Smooth muscle cell (in vitro differentiated cells): Measurements from ENCODE around the gene C12orf57. TPM values are rescaled to one million over a fixed set of nuclear protein-coding genes. Genes with fewer than 3 reads are reported as not detected.
A peak's percentile ranks its signal among the peaks of the same experiment; 100 is the strongest.

Experiments used
- DNase-seq: peaks from one replicate; lab custom pipeline; 2025; ENCODE audit not compliant: unreplicated experiment; lab: John Stamatoyannopoulos, UW
- H2AFZ ChIP-seq: fragments of 200-600 bp; sonication (generic); 2 replicates; pipeline ENCODE4 v1.6.0; 2016; ENCODE audit warnings: antibody characterized with exemption, low read depth, mild to moderate bottlenecking
- H3F3A ChIP-seq: fragments of 200-600 bp; sonication (generic); 2 replicates; pipeline ENCODE4 v1.6.0; 2017; ENCODE audit warnings: antibody characterized with exemption, low read depth
- H3K27ac ChIP-seq: fragments of 200-600 bp; sonication (generic); 2 replicates; pipeline ENCODE4 v1.5.1; 2016; ENCODE audit warnings: low read depth, mild to moderate bottlenecking
- H3K27me3 ChIP-seq: fragments of 200-600 bp; sonication (generic); 2 replicates; pipeline ENCODE4 v1.6.1; 2016; ENCODE audit warnings: low read depth, mild to moderate bottlenecking
- H3K36me3 ChIP-seq: fragments of 200-600 bp; sonication (generic); 2 replicates; pipeline ENCODE4 v1.5.1; 2016; ENCODE audit warnings: low read depth
- H3K4me1 ChIP-seq: fragments of 200-600 bp; sonication (generic); 2 replicates; pipeline ENCODE4 v1.5.1; 2016; ENCODE audit warnings: low read depth
- H3K4me2 ChIP-seq: fragments of 200-600 bp; sonication (generic); 2 replicates; pipeline ENCODE4 v1.6.0; 2016; ENCODE audit warnings: mild to moderate bottlenecking
- H3K4me3 ChIP-seq: fragments of 200-600 bp; sonication (generic); 2 replicates; pipeline ENCODE4 v1.5.1; 2016; ENCODE audit warnings: mild to moderate bottlenecking
- H3K79me2 ChIP-seq: fragments of 200-600 bp; sonication (generic); 2 replicates; pipeline ENCODE4 v1.6.0; 2016; ENCODE audit warnings: low read depth, mild to moderate bottlenecking
- H3K9ac ChIP-seq: fragments of 200-600 bp; sonication (generic); 2 replicates; pipeline ENCODE4 v1.6.0; 2016; ENCODE audit warnings: low read depth
- H3K9me3 ChIP-seq: fragments of 200-600 bp; sonication (generic); replicated peaks from 2 replicates; pipeline ENCODE4 v1.5.1; 2016; ENCODE audit warnings: low read depth
- H4K20me1 ChIP-seq: fragments of 200-600 bp; sonication (generic); 2 replicates; pipeline ENCODE4 v1.6.0; 2016; ENCODE audit warnings: low read depth
- WGBS: methylation state at CpG from one replicate; pipeline ENCODE4 v1.1.7; 2016; ENCODE audit warnings: low lambda C conversion rate; 5-methylcytosine and 5-hydroxymethylcytosine counted together
- polyA plus RNA-seq: library from polyadenylated mRNA; unstranded; fragments of >200 nt; fragmentation: Nextera tagmentation; extraction: Ambion mirVana; gene quantifications from 2 replicates; pipeline ENCODE4 v1.2.1, GENCODE V29; 2016
- total RNA-seq: library from RNA; depleted of rRNA; stranded (reverse); fragments of >200 nt; gene quantifications from 2 replicates; pipeline ENCODE4 v1.2.3, GENCODE V29; 2014
- TF ChIP-seq, protein P1 (sequence below): fragments of 200-600 bp; sonication (generic); IDR thresholded peaks from 2 replicates; pipeline ENCODE4 v1.5.1; 2017; ENCODE audit warnings: borderline replicate concordance, mild to moderate bottlenecking, antibody characterized with exemption; ENCODE audit not compliant: insufficient read depth, poor library complexity, severe bottlenecking

The C12orf57 gene
- total and polyA plus RNA-seq, 2 experiments from 2014 or later: 397 to 494 TPM

DNA sequence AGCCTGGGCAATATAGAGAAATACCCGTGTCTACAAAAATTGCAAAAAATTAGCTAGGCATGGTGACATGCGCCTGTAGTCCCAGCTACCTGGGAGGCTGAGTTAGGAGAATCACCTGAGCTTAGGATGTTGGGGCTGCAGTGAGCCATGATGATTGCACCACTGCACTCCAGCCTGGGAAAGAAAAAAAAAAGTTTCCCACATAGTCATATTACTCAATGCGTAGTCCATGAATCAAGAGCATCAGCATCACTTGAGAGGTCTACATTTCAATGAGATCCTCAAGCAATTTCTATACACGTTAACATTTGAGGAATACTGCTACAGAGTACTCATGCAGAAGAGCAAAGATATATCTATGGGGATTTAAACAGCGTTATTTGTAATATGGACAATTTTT lies 44.4 kb upstream of the C12orf57 start:
- DNase-seq: no peak
- Histone ChIP-seq H3K27ac (no peak overlapping the region), H4K20me1 (no peaks in the 10 kb centered on the region), H3K4me3 (no peak overlapping the region), H3K36me3 (no peaks in the 10 kb centered on the region), H3K9me3 (no peaks in the 10 kb centered on the region), H3K4me1 (peaks cover 4% of the 10 kb centered on the region), H2AFZ (no peak overlapping the region), H3F3A (no peaks in the 10 kb centered on the region), H3K4me2 (no peak overlapping the region), H3K9ac (no peak overlapping the region), H3K27me3 (no peaks in the 10 kb centered on the region), H3K79me2 (no peaks in the 10 kb centered on the region)
- TF ChIP-seq, protein P1, sequence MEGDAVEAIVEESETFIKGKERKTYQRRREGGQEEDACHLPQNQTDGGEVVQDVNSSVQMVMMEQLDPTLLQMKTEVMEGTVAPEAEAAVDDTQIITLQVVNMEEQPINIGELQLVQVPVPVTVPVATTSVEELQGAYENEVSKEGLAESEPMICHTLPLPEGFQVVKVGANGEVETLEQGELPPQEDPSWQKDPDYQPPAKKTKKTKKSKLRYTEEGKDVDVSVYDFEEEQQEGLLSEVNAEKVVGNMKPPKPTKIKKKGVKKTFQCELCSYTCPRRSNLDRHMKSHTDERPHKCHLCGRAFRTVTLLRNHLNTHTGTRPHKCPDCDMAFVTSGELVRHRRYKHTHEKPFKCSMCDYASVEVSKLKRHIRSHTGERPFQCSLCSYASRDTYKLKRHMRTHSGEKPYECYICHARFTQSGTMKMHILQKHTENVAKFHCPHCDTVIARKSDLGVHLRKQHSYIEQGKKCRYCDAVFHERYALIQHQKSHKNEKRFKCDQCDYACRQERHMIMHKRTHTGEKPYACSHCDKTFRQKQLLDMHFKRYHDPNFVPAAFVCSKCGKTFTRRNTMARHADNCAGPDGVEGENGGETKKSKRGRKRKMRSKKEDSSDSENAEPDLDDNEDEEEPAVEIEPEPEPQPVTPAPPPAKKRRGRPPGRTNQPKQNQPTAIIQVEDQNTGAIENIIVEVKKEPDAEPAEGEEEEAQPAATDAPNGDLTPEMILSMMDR: no peak
- WGBS: 93% methylated on average over 5 of the region's 5 CpGs

DNA sequence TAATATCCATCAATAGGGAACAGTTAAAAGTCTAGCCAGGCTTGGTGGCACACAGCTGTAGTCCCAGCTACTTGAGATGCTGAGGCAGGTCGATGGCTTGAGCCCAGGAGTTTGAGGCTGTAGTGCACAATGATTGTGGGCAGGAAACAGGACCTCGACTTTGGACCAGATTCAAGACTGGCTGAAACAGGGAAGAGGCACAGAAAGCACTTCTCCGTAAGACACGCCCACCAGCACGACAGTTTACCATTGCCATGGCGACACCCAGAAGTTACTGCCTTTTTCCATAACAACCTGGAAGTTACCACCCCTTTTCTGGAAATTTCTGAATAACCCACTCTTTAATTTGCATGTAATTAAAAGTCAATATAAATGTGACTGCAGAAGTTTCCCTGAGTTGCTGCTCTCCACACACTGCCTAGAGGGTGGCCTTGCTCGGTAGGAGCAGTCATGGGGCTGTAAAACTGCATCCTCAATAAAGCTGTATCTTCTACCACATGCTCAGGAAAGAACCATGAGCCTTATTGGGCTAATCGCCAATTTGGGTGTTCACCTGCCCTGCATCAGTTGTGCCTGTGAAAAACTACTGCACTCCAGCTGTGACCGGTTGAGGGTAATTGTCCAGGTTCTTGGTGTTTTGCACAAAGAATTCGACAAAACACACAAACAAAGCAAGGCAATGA lies 43.8 kb upstream of the C12orf57 start:
- TF ChIP-seq, protein P1: no peak
- no peak overlapping the region for H3K9ac ChIP-seq
- no peak overlapping the region for H3K4me2 ChIP-seq
- H3K79me2 ChIP-seq: no peaks in the 10 kb centered on the region
- H3K27ac ChIP-seq: no peak overlapping the region
- H3K27me3 ChIP-seq: no peaks in the 10 kb centered on the region
- H2AFZ ChIP-seq: no peak overlapping the region
- H3K4me3 ChIP-seq: no peak overlapping the region
- no peaks in the 10 kb centered on the region for H3F3A ChIP-seq
- DNase-seq: no peak
- H3K36me3 ChIP-seq: no peaks in the 10 kb centered on the region
- H4K20me1 ChIP-seq: no peaks in the 10 kb centered on the region
- H3K4me1 ChIP-seq: peaks cover 5% of the 10 kb centered on the region
- WGBS: 87% methylated on average over 10 of the region's 10 CpGs
- H3K9me3 ChIP-seq: no peaks in the 10 kb centered on the region

DNA sequence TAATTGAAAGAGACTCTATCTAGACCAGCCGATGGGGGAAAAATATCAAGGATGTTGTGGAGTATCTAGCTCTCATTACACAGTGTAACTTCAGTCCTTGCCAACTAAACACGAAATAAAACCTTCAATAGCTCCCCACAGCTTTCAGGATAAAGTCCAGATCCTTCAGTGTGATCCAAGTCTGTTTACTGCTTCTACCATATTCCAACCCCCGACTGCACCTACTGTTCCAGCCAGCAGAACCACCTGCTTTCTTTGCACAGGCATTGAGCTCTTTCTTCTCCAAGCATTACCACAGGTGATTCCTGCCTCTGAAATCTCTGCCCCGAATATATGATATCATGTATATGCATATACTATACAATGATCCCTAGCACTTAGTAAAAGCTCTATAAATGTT lies 41.4 kb upstream of the C12orf57 start:
- Histone ChIP-seq H3K79me2 (no peaks in the 10 kb centered on the region), H3K4me2 (no peak overlapping the region), H2AFZ (no peak overlapping the region), H3K9ac (no peak overlapping the region), H3K4me3 (no peak overlapping the region), H3K36me3 (no peaks in the 10 kb centered on the region), H3F3A (no peaks in the 10 kb centered on the region), H3K27me3 (no peaks in the 10 kb centered on the region), H3K4me1 (peaks cover 10% of the 10 kb centered on the region), H3K9me3 (no peaks in the 10 kb centered on the region), H4K20me1 (no peaks in the 10 kb centered on the region), H3K27ac (no peak overlapping the region)
- TF ChIP-seq, protein P1: no peak
- 94% methylated on average over 4 of the region's 4 CpGs for WGBS
- no peak for DNase-seq

DNA sequence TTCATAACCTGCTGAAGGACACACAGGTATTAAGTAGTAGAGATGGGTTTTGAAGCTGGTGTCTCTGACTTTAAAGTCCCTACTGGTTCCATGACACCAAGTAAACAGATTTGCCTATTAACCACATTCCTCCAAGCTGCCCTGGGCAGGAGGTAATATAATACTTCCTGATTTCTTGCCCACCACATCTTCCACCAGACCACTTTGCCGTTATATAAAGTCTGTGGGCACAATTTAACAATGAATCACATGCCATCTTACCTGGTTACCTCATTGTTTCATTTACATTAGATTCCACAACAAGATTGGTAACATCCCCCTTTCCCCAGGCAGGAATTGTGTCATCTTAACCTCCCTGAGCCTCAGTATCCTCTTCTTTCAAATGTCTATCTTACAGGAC lies 40.1 kb upstream of the C12orf57 start:
- Histone ChIP-seq H3K27me3 (no peaks in the 10 kb centered on the region), H3K36me3 (no peaks in the 10 kb centered on the region), H3K4me1 (peaks cover 10% of the 10 kb centered on the region), H3K79me2 (no peaks in the 10 kb centered on the region), H2AFZ (peak overlapping the region; percentile 81), H3K4me3 (peak overlapping the region; percentile 77), H3K9me3 (no peaks in the 10 kb centered on the region), H3F3A (no peaks in the 10 kb centered on the region), H3K4me2 (peak overlapping the region; percentile 98), H3K9ac (no peak overlapping the region), H4K20me1 (no peaks in the 10 kb centered on the region), H3K27ac (peak overlapping the region; percentile 83)
- no peak for DNase-seq
- TF ChIP-seq, protein P1: no peak
- 84% methylated on average over 1 of the region's 1 CpG for WGBS
